ENCODE results near the gene TWIST1. TPM values are rescaled to one million over a fixed set of nuclear protein-coding genes. Genes with fewer than 3 reads are reported as not detected.
A peak's percentile ranks its signal among the peaks of the same experiment; 100 is the strongest.

The TWIST1 gene
- total and polyA plus RNA-seq, 5 donors from 2014 or later, result 0.39 TPM; not detected in 4

DNA sequence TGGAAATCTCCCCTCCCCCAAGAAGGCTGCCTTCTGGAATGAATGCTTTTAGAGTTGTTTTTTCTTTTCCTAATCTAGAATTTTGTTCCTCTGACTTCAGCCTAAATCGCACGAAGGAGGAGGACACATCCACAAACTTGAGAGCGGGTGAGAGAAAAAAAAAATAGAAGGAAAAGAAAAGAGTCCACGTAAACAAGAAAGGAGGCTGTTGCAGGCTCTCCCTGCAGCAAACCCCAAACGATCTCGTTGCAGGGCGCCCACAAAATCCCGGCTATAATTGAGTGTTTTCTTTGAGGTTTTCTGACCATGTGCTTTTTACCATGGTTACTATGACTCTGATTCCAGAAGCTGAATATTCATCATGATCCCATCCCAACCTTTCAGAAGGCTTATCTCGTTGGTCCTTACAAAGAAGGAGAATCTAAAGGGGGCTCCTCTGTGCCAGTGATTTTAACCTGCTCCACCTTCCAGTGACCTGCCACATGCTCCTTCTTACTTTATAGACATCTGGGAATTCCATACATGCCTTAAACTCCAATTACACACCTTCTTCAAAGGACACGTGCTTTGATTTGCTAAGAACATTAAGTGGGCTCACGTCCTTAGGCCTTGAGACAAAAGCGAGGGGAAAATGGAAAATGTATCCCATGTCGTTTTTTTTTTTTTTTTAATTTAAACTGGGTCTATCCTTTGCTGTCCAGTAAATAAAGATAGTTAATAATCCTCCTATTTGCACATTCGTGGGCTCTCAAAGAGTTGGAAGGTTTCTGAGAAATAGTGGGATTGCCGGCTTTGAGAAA is 5.8 kb downstream of the TWIST1 start:
- H3K36me3 ChIP-seq (ENCODE audit: control insufficient read depth, insufficient read depth, low read length), result no peaks in the 10 kb centered on the region
- no peak overlapping the region for H3K4me3 ChIP-seq (ENCODE audit: low read depth, low read length)
- DNase-seq (no peak), ATAC-seq (ENCODE audit: low read depth in 2 of 2) (no peak)
- no peak overlapping the region for H3K27ac ChIP-seq (ENCODE audit: insufficient read depth, low read length, poor library complexity, severe bottlenecking)
- Mint-ChIP-seq H3K9me3 (peaks cover 0 to 16% (median 5%) of the 10 kb centered on the region in 7 donors), H3K36me3 (peaks cover 5% of the 10 kb centered on the region), H3K4me1 (peaks cover 0 to 8% (median 2%) of the 10 kb centered on the region in 4 donors), H3K27ac (no peak overlapping the region), H3K4me3 (peak overlapping the region in 1 of 4 donors; percentile 49), H3K27me3 (peaks cover 90% of the 10 kb centered on the region)
- no peaks in the 10 kb centered on the region for H3K4me1 ChIP-seq (ENCODE audit: control insufficient read depth, insufficient read depth, low read length, poor library complexity, severe bottlenecking)
- peaks cover 49% of the 10 kb centered on the region for H3K27me3 ChIP-seq (ENCODE audit: control insufficient read depth, insufficient read depth, low read length)
- H3K9me3 ChIP-seq (ENCODE audit: control insufficient read depth in 2 of 2, low read length in 2 of 2), result no peaks in the 10 kb centered on the region

DNA sequence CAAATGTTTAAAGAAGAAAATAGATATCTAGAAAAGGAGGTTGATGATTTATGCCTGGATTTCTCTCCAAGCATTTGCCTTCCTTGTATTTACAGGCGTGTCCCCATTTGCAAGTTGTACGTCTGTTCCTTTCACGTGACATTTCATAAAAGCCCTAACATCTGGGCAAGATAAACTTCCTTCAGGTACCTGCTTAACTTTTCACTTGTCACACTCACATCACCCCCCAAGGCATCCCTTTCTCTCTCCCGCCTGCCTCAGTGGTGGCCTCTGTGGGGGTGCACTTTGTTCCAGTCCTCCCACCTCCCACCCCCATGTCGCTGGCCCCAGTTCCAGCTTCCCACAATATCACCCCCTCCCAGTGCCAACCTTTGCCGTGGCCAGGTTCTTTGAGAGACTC is 6.7 kb downstream of the TWIST1 start:
- Histone ChIP-seq H3K27ac (ENCODE audit: insufficient read depth, low read length, poor library complexity, severe bottlenecking) (no peak overlapping the region), H3K36me3 (ENCODE audit: control insufficient read depth, insufficient read depth, low read length) (no peaks in the 10 kb centered on the region), H3K27me3 (ENCODE audit: control insufficient read depth, insufficient read depth, low read length) (peaks cover 54% of the 10 kb centered on the region), H3K4me1 (ENCODE audit: control insufficient read depth, insufficient read depth, low read length, poor library complexity, severe bottlenecking) (no peaks in the 10 kb centered on the region), H3K4me3 (ENCODE audit: low read depth, low read length) (no peak overlapping the region), H3K9me3 (ENCODE audit: control insufficient read depth in 2 of 2, low read length in 2 of 2) (no peaks in the 10 kb centered on the region)
- Mint-ChIP-seq H3K9me3 (peaks cover 0 to 16% (median 5%) of the 10 kb centered on the region in 7 donors), H3K27ac (no peak overlapping the region), H3K36me3 (peaks cover 5% of the 10 kb centered on the region), H3K27me3 (peaks cover 91% of the 10 kb centered on the region), H3K4me3 (no peak overlapping the region), H3K4me1 (peaks cover 0 to 8% (median 1%) of the 10 kb centered on the region in 4 donors)
- DNase-seq (no peak), ATAC-seq (ENCODE audit: low read depth in 2 of 2) (no peak)

DNA sequence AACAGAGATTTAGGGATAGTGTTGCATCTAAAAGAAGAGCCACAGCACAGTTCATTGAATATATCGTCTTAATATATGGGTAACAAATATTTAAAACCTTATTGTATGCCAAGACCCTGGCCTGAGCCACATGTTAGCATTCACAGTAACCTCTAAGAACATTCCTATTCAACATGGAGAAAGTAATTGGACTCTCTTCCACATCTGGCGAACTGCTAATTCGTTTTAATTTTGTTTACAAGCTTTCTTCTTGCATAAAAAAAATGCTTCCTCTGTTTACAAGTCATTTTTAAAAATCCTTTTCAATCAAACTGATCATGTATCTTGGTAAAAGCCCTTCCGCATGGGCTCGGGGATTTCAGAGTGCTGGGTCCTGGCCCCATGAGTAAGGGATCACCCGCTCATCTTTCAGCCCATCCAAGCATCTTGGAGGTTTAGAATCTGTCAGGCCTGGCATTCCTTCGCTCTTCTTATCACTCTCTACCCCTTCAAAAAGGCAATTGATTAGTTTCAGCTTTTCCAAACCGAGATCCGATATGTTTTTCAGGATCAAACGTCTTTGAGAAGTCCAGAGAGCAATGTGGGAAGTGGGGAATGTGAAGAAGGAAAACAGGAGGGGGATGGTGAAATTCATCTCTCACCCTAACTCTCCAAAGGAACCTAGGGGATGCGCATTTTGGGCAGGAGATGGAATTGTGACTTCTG is 7.3 kb downstream of the TWIST1 start:
- DNase-seq, result no peak
- peaks cover 0 to 8% (median 3%) of the 10 kb centered on the region in 4 donors for H3K4me1 Mint-ChIP-seq
- Histone ChIP-seq H3K27ac (ENCODE audit: insufficient read depth, low read length, poor library complexity, severe bottlenecking) (no peak overlapping the region), H3K4me3 (ENCODE audit: low read depth, low read length) (no peak overlapping the region), H3K9me3 (ENCODE audit: control insufficient read depth in 2 of 2, low read length in 2 of 2) (no peaks in the 10 kb centered on the region), H3K36me3 (ENCODE audit: control insufficient read depth, insufficient read depth, low read length) (no peaks in the 10 kb centered on the region), H3K4me1 (ENCODE audit: control insufficient read depth, insufficient read depth, low read length, poor library complexity, severe bottlenecking) (no peaks in the 10 kb centered on the region), H3K27me3 (ENCODE audit: control insufficient read depth, insufficient read depth, low read length) (peaks cover 54% of the 10 kb centered on the region)
- no peak overlapping the region for H3K4me3 Mint-ChIP-seq
- H3K36me3 Mint-ChIP-seq, result peaks cover 5% of the 10 kb centered on the region
- ATAC-seq (ENCODE audit: low read depth in 2 of 2), result no peak
- H3K27ac Mint-ChIP-seq, result no peak overlapping the region
- H3K9me3 Mint-ChIP-seq, result peaks cover 0 to 16% (median 5%) of the 10 kb centered on the region in 7 donors
- peaks cover 95% of the 10 kb centered on the region for H3K27me3 Mint-ChIP-seq

DNA sequence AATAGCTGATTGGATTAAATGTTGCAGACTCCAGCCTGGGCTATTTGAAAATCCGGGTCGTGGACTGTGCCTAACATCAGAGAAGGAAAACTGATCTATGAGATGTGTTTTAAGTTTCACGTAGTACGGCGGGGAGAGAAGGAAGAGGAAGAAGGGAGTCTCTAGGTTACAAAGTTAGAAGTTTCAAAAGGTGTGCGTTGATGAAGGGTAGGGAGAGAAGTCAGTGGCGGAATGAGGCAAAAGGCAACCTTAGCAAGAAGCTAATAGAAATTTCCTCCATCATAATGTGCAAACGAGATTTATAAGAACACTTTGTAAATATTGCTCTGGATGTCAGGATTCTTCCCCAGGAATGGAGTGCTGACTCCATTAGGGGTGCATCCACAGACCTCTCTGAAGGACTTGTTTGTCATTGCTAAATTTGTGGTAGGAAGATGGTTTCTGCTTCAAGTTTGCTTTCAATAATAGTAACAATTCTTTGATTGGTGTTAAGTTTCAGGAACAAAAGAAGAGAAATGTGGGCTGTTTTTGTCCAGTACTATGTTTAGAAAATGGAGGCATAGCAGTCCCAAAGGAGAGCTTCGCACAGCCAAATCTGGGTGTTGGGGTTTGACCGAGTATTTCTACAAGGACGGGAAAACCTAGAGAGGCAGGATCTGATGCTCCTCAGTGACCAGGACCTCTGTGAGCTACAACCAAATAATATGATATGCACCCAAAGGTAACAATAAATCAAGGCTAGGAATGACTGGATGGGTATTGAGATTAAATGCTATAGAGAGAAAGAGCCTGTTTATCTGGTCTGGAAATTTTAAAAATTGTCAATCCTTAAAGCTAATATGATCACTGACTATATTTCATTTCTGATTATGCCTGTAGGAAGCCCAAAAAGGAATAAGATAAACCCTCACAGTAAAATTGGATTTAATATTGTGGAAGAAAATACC is 8.2 kb downstream of the TWIST1 start:
- H3K4me3 Mint-ChIP-seq, result peak overlapping the region in 1 of 4 donors; percentile 50
- Histone ChIP-seq H3K9me3 (ENCODE audit: control insufficient read depth in 2 of 2, low read length in 2 of 2) (no peaks in the 10 kb centered on the region), H3K4me1 (ENCODE audit: control insufficient read depth, insufficient read depth, low read length, poor library complexity, severe bottlenecking) (no peaks in the 10 kb centered on the region), H3K4me3 (ENCODE audit: low read depth, low read length) (no peak overlapping the region), H3K27ac (ENCODE audit: insufficient read depth, low read length, poor library complexity, severe bottlenecking) (no peak overlapping the region), H3K36me3 (ENCODE audit: control insufficient read depth, insufficient read depth, low read length) (no peaks in the 10 kb centered on the region), H3K27me3 (ENCODE audit: control insufficient read depth, insufficient read depth, low read length) (peaks cover 51% of the 10 kb centered on the region)
- H3K36me3 Mint-ChIP-seq, result peaks cover 5% of the 10 kb centered on the region
- peaks cover 0 to 16% (median 5%) of the 10 kb centered on the region in 7 donors for H3K9me3 Mint-ChIP-seq
- H3K27me3 Mint-ChIP-seq, result peaks cover 96% of the 10 kb centered on the region
- H3K4me1 Mint-ChIP-seq, result peaks cover 0 to 8% (median 3%) of the 10 kb centered on the region in 4 donors
- H3K27ac Mint-ChIP-seq, result no peak overlapping the region
- ATAC-seq (ENCODE audit: low read depth in 2 of 2), result no peak
- no peak for DNase-seq

DNA sequence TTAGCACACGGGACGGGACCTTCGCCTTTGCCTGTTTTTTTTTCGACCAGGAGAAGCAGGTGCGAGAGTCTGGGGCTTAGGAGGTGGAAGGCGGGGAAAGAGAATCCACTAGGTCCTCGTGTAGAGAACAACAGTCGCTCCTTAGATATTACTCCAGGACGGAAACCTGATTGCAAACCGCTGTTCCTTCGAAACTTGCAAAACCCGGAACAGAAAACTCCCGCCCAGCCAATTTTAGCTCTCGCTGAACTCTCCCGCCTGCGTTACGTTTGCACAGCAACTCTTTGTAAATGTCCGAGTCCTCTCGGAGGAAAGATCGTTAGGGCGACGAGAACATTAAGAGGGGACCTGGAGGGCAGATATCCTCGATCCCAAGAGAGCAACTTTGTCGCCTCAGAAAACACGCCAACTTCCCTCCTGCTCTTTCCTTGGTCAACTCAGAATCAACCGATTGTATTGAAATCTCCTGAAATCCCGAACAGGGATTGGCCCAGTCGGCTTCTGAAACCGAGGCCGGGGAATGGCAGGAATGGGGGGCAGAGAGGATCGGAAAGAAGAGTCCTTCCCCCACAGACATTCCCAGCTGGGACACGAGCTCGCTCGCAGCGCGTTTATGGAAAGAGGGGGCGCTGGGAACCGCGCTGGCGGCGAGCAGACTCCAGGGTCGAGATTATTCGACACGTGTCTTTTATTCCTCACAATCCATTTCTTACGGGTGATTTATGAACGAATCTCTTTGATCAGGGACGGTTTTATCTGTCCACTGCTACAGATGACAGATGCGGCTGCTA is 9.9 kb downstream of the TWIST1 start:
- H3K4me3 ChIP-seq (ENCODE audit: low read depth, low read length), result no peak overlapping the region
- H3K4me1 ChIP-seq (ENCODE audit: control insufficient read depth, insufficient read depth, low read length, poor library complexity, severe bottlenecking), result no peaks in the 10 kb centered on the region
- no peak overlapping the region for H3K27ac ChIP-seq (ENCODE audit: insufficient read depth, low read length, poor library complexity, severe bottlenecking)
- peaks cover 40% of the 10 kb centered on the region for H3K27me3 ChIP-seq (ENCODE audit: control insufficient read depth, insufficient read depth, low read length)
- no peaks in the 10 kb centered on the region for H3K36me3 ChIP-seq (ENCODE audit: control insufficient read depth, insufficient read depth, low read length)
- H3K9me3 ChIP-seq (ENCODE audit: control insufficient read depth in 2 of 2, low read length in 2 of 2), result no peaks in the 10 kb centered on the region
- ATAC-seq (ENCODE audit: low read depth in 2 of 2) (no peak), DNase-seq (no peak)
- H3K27me3 Mint-ChIP-seq, result peaks cover 85% of the 10 kb centered on the region
- no peak overlapping the region for H3K27ac Mint-ChIP-seq
- peaks cover 0 to 16% (median 5%) of the 10 kb centered on the region in 7 donors for H3K9me3 Mint-ChIP-seq
- peaks cover 0 to 8% (median 3%) of the 10 kb centered on the region in 4 donors for H3K4me1 Mint-ChIP-seq
- no peak overlapping the region for H3K4me3 Mint-ChIP-seq
- H3K36me3 Mint-ChIP-seq, result peaks cover 5% of the 10 kb centered on the region

DNA sequence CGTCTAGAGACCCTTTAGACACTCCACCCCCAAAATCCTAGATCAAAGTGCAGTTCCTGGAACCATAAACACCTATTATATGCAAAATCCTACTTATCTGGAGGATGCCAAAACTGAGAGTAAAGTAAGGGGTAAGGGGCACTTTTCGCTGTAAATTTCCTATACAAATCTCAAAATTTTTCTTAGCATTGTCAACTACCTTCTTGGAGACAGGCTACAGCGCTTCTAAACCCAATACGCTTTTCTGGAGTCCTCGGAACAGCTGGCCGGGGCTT is 10.4 kb downstream of the TWIST1 start:
- Mint-ChIP-seq H3K36me3 (peaks cover 5% of the 10 kb centered on the region), H3K4me1 (peaks cover 0 to 8% (median 3%) of the 10 kb centered on the region in 4 donors), H3K4me3 (no peak overlapping the region), H3K27me3 (peaks cover 80% of the 10 kb centered on the region), H3K9me3 (peaks cover 0 to 16% (median 5%) of the 10 kb centered on the region in 7 donors), H3K27ac (no peak overlapping the region)
- H3K4me1 ChIP-seq (ENCODE audit: control insufficient read depth, insufficient read depth, low read length, poor library complexity, severe bottlenecking), result no peaks in the 10 kb centered on the region
- H3K9me3 ChIP-seq (ENCODE audit: control insufficient read depth in 2 of 2, low read length in 2 of 2), result no peaks in the 10 kb centered on the region
- ATAC-seq (ENCODE audit: low read depth in 2 of 2) (no peak), DNase-seq (no peak)
- H3K36me3 ChIP-seq (ENCODE audit: control insufficient read depth, insufficient read depth, low read length), result no peaks in the 10 kb centered on the region
- no peak overlapping the region for H3K4me3 ChIP-seq (ENCODE audit: low read depth, low read length)
- no peak overlapping the region for H3K27ac ChIP-seq (ENCODE audit: insufficient read depth, low read length, poor library complexity, severe bottlenecking)
- peaks cover 40% of the 10 kb centered on the region for H3K27me3 ChIP-seq (ENCODE audit: control insufficient read depth, insufficient read depth, low read length)
